Measurements from ENCODE around the gene HRH2. TPM values are rescaled to one million over a fixed set of nuclear protein-coding genes. Genes with fewer than 3 reads are reported as not detected.
"Not testable (repeated sequence)": the region's sequence is repeated elsewhere in the genome, so short reads cannot be mapped to it uniquely, and the experiment has no call there.

The HRH2 gene
- total RNA-seq, 4 donors from 2014 or later = 0.13 to 3.5 (median 1.3) TPM

DNA sequence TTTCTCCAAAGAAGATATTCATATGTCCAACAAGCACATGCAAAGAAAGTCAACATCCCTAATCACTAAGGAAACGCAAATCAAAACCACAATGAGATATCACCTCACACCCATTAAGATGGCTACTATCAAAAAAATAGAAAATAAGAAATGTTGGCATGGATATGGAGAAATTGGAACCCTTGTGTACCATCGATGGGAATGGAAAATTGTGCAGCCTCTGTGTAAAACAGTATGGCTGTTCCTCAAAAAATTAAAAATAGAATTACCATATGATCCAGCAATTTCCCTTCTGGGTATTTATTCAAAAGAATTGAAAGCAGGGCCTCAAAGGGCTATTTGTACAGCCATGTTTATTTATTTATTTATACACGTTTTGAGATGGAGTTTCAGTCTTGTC is 43.0 kb upstream of the HRH2 start:
- no peak for DNase-seq (ENCODE audit: low spot score in 2 of 2)
- WGBS, 2 donors = 54 to 68% methylated on average over 3 of the region's 3 CpGs
- H3K4me3 ChIP-seq (ENCODE audit: low read depth, poor library complexity, severe bottlenecking) = no peak overlapping the region
- no peak for TF ChIP-seq POLR2A (IDR thresholded peaks at IDR 0.05)
- TF ChIP-seq, protein P1, sequence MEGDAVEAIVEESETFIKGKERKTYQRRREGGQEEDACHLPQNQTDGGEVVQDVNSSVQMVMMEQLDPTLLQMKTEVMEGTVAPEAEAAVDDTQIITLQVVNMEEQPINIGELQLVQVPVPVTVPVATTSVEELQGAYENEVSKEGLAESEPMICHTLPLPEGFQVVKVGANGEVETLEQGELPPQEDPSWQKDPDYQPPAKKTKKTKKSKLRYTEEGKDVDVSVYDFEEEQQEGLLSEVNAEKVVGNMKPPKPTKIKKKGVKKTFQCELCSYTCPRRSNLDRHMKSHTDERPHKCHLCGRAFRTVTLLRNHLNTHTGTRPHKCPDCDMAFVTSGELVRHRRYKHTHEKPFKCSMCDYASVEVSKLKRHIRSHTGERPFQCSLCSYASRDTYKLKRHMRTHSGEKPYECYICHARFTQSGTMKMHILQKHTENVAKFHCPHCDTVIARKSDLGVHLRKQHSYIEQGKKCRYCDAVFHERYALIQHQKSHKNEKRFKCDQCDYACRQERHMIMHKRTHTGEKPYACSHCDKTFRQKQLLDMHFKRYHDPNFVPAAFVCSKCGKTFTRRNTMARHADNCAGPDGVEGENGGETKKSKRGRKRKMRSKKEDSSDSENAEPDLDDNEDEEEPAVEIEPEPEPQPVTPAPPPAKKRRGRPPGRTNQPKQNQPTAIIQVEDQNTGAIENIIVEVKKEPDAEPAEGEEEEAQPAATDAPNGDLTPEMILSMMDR (IDR thresholded peaks at IDR 0.05) = no peak
- intact Hi-C loops (cut with DNase I; ENCODE audit: low total_unique reads) = no loop called here

DNA sequence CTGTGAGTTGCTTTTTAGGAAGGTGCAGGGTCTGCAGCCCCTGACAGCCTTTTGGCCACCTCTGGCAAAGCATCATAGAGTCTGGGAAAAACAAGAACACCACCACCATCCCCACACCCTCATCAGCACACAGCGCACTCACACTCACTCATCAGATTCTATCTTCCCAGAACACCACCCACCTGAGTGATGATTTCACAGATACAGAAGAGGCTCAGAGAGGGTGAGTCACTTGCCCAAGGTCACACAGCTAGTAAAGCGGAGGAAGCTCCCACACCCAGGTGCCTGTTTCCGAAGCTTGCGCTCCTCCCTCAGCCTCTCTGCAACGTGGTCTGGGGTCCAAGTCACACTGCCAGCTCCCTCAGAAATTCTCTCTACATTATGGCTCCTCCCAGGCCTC is 41.8 kb upstream of the HRH2 start:
- TF ChIP-seq, protein P1 (IDR thresholded peaks at IDR 0.05) = no peak
- TF ChIP-seq POLR2A (IDR thresholded peaks at IDR 0.05) = no peak
- no peak overlapping the region for H3K4me3 ChIP-seq (ENCODE audit: low read depth, poor library complexity, severe bottlenecking)
- no peak for DNase-seq (ENCODE audit: low spot score in 2 of 2)
- WGBS, 2 donors = 81 to 85% methylated on average over 5 of the region's 5 CpGs
- intact Hi-C loops (cut with DNase I; ENCODE audit: low total_unique reads) = no loop called here

- H3K4me3 ChIP-seq (ENCODE audit: low read depth, poor library complexity, severe bottlenecking); DNase-seq (ENCODE audit: low spot score in 2 of 2); intact Hi-C loops (cut with DNase I; ENCODE audit: low total_unique reads): not testable (repeated sequence)
- WGBS, 2 donors = 91 to 93% methylated on average over 13 of the region's 13 CpGs
Measured at GRCh38 chr5:175616527-175616926, 41.3 kb upstream of the HRH2 start.

- H3K4me3 ChIP-seq (ENCODE audit: low read depth, poor library complexity, severe bottlenecking) = no peak overlapping the region
- 74 to 76% methylated on average over 6 of the region's 6 CpGs for WGBS, 2 donors
- intact Hi-C loops (cut with DNase I; ENCODE audit: low total_unique reads) = no loop called here
- TF ChIP-seq POLR2A (IDR thresholded peaks at IDR 0.05) = no peak
- TF ChIP-seq, protein P1 (IDR thresholded peaks at IDR 0.05) = no peak
- DNase-seq (ENCODE audit: low spot score in 2 of 2) = no peak
Measured at GRCh38 chr5:175617447-175617846, 40.4 kb upstream of the HRH2 start.

- no peak for TF ChIP-seq POLR2A (IDR thresholded peaks at IDR 0.05)
- TF ChIP-seq, protein P1 (IDR thresholded peaks at IDR 0.05) = no peak
- 44 to 95% methylated on average over 1 of the region's 1 CpG for WGBS, 2 donors
- intact Hi-C loops (cut with DNase I; ENCODE audit: low total_unique reads) = no loop called here
- DNase-seq (ENCODE audit: low spot score in 2 of 2) = no peak
- no peak overlapping the region for H3K4me3 ChIP-seq (ENCODE audit: low read depth, poor library complexity, severe bottlenecking)
Measured at GRCh38 chr5:175620527-175620926, 37.3 kb upstream of the HRH2 start.

- TF ChIP-seq POLR2A (IDR thresholded peaks at IDR 0.05) = no peak
- TF ChIP-seq, protein P1 (IDR thresholded peaks at IDR 0.05) = no peak
Measured at GRCh38 chr5:175621971-175622370, 35.9 kb upstream of the HRH2 start.

More at GRCh38 chr5:175621971-175622370, 35.9 kb upstream of the HRH2 start:
- DNase-seq (ENCODE audit: low spot score in 2 of 2) = no peak
- intact Hi-C loops (cut with DNase I; ENCODE audit: low total_unique reads) = no loop called here
- WGBS, 2 donors = 42 to 43% methylated on average over 1 of the region's 1 CpG
- no peak overlapping the region for H3K4me3 ChIP-seq (ENCODE audit: low read depth, poor library complexity, severe bottlenecking)

Data from lower leg skin (tissue), 4 donors.